T-helper 2 cell treated with Interferon-gamma antibody and Interleukin-4, amounts not matched to agents 100 ng/mL and 5 ng/mL, for 36 hours (primary cell): ENCODE results near the gene KCNA1. TPM values are rescaled to one million over a fixed set of nuclear protein-coding genes. Genes with fewer than 3 reads are reported as not detected.

Source experiments
- intact Hi-C: fragments of 100-400 bp; cut with micrococcal nuclease; formaldehyde crosslinking; loops from one replicate; pipeline ENCODE4 v1.15.1; 2023
- total RNA-seq: library from RNA; stranded (reverse); gene quantifications from 2 replicates; pipeline ENCODE4 v1.2.3, GENCODE V29; 2022

The KCNA1 gene
- total RNA-seq, 1 donor from 2014 or later: not detected

GRCh38 chr12:4910502-4911315 is 1.0 kb downstream of the KCNA1 start:
- intact Hi-C loops: no loop called here

GRCh38 chr12:4911316-4911994 is 1.8 kb downstream of the KCNA1 start:
- intact Hi-C loops: no loop called here

DNA sequence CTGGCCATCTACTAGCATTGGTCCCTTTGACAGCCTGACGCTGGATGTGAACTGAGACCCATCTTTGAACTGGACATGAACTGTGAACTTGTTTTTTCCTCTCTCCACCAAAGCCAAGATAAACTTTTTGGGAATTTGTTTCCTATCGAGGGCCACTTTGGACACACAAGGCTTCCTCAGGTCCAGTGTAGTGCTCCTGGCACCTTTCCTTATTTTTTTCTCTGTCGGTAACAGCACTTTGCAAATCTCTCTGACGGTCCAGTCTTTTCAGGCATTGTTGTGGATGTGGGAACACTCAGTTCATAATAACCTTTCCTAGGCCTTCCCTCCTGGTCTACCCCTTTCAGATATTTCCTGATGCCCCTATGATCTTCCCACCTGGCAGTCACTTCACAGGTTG is 5.0 kb downstream of the KCNA1 start:
- intact Hi-C loops: no loop called here

GRCh38 chr12:4915752-4916151 is 6.0 kb downstream of the KCNA1 start:
- intact Hi-C loops: no loop called here

DNA sequence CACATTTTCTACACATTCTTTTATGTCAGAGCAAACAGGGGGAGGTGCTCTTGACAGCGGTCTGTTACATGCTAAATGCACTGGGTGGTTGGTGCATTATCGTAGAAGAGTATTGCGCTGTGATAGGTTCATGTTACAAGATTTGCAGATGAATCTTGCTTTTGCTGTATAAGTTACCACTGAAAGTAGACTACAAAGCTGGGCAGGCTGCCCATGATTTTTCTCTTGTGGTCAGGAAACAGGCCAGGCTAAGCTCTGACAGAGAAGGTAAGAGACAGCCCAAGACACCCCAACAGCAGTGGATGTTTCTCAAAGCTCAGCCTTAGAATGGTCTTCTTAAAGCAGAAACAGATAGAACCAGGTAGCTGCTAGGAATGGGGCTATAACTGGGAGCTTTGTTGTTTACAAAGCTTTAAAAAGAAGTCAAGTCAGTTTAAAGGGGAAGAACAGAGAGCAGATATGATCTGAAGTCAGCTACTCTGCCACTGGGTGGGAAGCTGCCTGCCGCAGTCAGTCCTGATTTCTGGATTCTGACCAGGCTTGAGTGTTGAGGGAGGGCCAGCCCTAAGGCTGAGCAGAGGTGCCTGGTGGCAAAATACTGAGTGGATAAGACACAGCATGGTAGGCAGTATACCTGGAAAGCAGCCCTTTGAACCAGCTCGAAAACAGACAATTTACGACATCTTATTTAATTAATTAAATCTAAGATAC is 9.4 kb downstream of the KCNA1 start:
- intact Hi-C loops: no loop called here

DNA sequence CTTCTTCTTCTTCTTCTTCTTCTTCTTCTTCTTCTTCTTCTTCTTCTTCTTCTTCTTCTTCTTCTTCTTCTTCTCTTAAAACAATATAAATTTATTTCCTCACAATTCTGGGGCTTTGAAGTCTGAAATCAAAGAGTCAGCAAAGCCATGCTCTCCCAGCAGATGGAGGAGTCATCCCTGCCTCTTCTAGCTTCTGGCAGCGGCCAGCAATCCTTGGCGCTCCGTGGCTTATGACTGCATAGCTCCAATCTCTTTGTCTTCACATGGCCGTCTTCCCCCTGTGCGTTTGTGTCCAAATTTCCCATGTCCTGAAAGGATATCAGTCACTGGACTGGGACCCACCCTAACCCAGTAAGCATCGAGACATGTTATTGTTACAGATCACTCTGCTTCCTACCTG is 22.9 kb downstream of the KCNA1 start:
- intact Hi-C loops: no loop called here

DNA sequence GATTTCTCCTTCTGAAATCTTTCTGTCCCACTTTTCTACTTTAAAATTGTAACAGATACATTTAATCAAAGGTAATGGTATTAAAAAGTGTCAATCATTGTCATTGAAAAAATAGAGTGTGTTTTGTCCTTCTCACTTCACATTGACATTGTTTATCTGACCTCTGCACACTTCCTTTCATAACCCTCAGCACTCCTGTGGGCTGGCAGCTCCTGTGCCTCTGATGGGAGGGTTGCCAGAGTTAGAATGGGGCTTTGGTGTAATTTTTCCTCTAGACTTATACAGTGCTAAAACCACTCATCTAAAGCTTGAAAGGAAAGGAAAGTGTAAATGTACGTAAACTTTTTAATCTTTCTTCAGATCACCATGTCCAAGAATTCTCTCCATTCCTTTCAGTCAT is 23.7 kb downstream of the KCNA1 start:
- intact Hi-C loops: no loop called here

- intact Hi-C loops: no loop called here
These were observed 24.8 kb downstream of the KCNA1 start for GRCh38 chr12:4934407-4935035.

DNA sequence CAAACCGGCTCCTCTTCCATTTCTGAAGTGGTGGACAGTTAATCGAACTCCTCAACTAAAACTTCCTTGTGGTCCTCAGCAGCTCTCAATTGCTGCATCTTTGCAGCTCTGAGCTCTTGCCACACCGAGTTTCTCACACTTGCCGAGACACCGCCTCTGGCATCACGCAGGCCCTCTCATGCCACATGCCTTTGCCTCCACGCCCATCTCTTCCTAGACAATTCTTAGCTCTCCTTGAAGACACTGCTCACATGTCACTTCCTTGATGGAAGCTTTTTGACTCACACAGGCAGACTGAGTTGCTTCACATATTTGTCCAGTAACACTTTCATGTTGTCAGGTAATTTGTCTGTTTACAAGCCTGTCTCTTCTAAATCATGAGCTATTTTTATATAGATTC is 29.2 kb downstream of the KCNA1 start:
- intact Hi-C loops: no loop called here

- intact Hi-C loops: no loop called here
These were observed 29.8 kb downstream of the KCNA1 start for GRCh38 chr12:4939418-4940023.

DNA sequence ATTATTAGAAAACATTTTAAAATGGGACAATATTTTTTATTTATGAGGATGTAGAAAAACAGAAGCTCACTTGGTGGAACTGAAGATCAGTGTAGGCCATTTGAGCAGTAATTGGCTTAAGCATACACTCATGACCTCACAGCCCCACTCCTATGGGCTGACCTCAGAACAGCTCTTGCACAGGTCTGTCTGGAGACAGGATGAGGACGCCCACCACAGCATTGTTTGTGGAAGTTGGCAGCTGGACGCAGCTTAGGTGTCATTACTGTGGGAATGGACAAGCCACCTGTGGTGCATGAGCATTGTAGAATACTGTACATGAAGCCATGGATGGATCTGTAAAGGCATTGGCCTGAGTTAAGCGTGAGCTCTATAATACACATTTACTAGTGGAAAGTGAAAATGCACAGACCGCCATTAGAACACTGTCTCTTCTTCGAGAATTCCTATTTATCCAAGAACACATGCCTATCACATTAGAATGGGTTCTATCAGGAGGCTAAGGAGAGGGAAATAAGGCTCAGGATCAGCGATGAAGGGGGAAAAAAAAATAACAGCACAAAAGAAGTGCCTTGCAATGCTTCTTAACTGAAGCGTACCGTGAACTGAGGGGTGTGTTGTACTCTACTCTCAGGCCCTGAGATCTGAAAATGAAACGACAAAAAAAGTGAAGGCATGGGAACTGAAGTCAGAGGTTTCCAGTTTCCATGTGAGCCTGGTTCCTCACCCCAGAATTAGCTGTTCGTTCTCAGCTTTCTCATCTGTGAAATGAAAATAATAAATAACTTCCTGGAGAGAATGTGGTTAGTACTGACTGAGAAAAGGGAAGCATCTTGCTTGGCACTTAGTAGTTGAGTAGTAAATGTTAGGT is 33.6 kb downstream of the KCNA1 start:
- intact Hi-C loops: no loop called here

DNA sequence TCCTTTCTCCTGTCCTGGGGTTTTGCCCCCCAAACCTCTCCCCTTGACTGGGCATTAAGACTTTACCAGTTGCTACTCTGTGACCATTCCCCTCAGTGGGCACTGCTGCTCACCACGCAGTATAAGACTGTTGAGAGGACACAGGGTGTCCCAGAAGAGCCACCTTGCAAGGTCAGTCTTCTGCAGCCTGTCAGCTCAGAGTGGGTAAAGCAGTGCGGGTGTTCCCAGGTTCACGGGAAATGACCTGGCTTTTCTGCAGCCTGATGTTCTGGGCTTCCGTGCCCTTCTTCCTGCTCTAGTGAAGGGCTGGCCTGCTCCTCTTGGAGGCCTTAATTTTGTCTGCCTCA is 34.2 kb downstream of the KCNA1 start:
- intact Hi-C loops: no loop called here

DNA sequence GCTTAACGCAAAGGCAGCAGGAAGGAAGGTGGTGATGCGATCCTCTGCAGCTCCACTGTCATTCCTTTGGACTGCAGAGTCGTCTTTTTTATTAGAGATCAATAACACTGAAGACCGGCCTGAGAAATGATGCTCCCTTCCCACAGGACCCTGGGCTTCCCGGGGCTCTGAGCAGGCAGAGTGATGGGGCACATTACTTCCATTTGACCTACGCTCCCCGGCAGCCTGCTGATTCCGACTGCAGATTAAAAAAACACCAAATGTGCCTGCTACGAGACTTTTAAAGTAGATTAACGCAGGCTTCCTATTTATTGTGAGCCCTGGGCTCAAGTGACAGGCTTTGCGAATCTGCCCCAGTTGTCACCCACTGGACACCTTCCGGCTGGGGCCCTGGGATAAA is 37.5 kb downstream of the KCNA1 start:
- intact Hi-C loops: no loop called here

- intact Hi-C loops: no loop called here
These were observed 41.4 kb downstream of the KCNA1 start for GRCh38 chr12:4951083-4951482.

- intact Hi-C loops: no loop called here
These were observed 41.9 kb downstream of the KCNA1 start for GRCh38 chr12:4951601-4952000.

GRCh38 chr12:4954621-4955354 is 45.1 kb downstream of the KCNA1 start:
- intact Hi-C loops: no loop called here

- intact Hi-C loops: no loop called here
These were observed 46.3 kb downstream of the KCNA1 start for GRCh38 chr12:4956054-4956453.

- intact Hi-C loops: no loop called here
These were observed 47.3 kb downstream of the KCNA1 start for GRCh38 chr12:4956968-4957367.

DNA sequence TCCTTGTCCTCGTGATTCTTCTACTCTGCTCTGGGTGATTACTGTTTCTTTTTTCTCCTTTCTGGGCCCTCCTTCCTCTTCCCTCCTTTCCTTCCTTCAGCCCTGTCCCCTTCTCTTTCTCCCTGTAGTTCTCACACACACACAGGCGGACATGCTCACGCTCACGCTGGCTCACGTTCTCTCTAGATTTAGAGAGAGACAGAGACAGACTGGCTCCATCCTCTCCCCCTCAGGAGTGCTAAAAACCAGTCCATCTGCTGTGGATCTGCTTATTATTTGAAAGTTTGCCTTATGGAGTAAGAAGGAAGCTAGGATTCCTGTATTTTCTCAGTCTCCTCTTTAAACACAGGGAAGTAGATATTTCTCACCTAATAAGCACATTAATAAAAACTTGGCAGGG is 48.1 kb downstream of the KCNA1 start:
- intact Hi-C loops: no loop called here
